Measurements from ENCODE around the gene NYAP1. TPM values are rescaled to one million over a fixed set of nuclear protein-coding genes. Genes with fewer than 3 reads are reported as not detected.

The NYAP1 gene
- total and polyA plus RNA-seq, 2 donors from 2014 or later: 0.41 to 0.69 TPM

GRCh38 chr7:100504887-100505611, 21.3 kb downstream of the NYAP1 start:
- H3K36me3 ChIP-seq (ENCODE audit: control insufficient read depth in 2 of 3, insufficient read depth in 3 of 3, low read length in 3 of 3): no peaks in the 10 kb centered on the region
- no peaks in the 10 kb centered on the region for H3K9me3 ChIP-seq (ENCODE audit: control insufficient read depth in 2 of 3, insufficient read depth in 1 of 3, low read length in 3 of 3)
- FAIRE-seq: no peak
- H3K27me3 ChIP-seq (ENCODE audit: control insufficient read depth, insufficient read depth, low read length): no peaks in the 10 kb centered on the region
- H3K4me3 ChIP-seq (ENCODE audit: low read length in 3 of 3): no peak overlapping the region
- intact Hi-C loops (cut with DNase I): no loop called here
- no peak overlapping the region for H3K27ac ChIP-seq (ENCODE audit: low read depth in 2 of 2, low read length in 2 of 2)
- TF ChIP-seq CTCF (IDR thresholded peaks at IDR 0.05; ENCODE audit: borderline replicate concordance, extremely low read depth, insufficient read depth): no peak
- DNase-seq: no peak
- no peak overlapping the region for H3K9ac ChIP-seq (ENCODE audit: low read length in 3 of 3)
- H3K4me1 ChIP-seq (ENCODE audit: control insufficient read depth in 2 of 3, insufficient read depth in 2 of 3, low read depth in 1 of 3, low read length in 3 of 3): no peaks in the 10 kb centered on the region

GRCh38 chr7:100506356-100506923, 22.7 kb downstream of the NYAP1 start:
- no peak for TF ChIP-seq CTCF (IDR thresholded peaks at IDR 0.05; ENCODE audit: borderline replicate concordance, extremely low read depth, insufficient read depth)

GRCh38 chr7:100509231-100509630, 25.5 kb downstream of the NYAP1 start:
- FAIRE-seq: no peak
- intact Hi-C loops (cut with DNase I): no loop called here
- no peak overlapping the region for H3K27ac ChIP-seq (ENCODE audit: low read depth in 2 of 2, low read length in 2 of 2)
- no peak overlapping the region for H3K9ac ChIP-seq (ENCODE audit: low read length in 3 of 3)
- TF ChIP-seq CTCF (IDR thresholded peaks at IDR 0.05; ENCODE audit: borderline replicate concordance, extremely low read depth, insufficient read depth): no peak
- no peaks in the 10 kb centered on the region for H3K36me3 ChIP-seq (ENCODE audit: control insufficient read depth in 2 of 3, insufficient read depth in 3 of 3, low read length in 3 of 3)
- no peaks in the 10 kb centered on the region for H3K4me1 ChIP-seq (ENCODE audit: control insufficient read depth in 2 of 3, insufficient read depth in 2 of 3, low read depth in 1 of 3, low read length in 3 of 3)
- DNase-seq: peak in 2 of 5 donors; percentile 63 to 81
- H3K9me3 ChIP-seq (ENCODE audit: control insufficient read depth in 2 of 3, insufficient read depth in 1 of 3, low read length in 3 of 3): no peaks in the 10 kb centered on the region
- H3K4me3 ChIP-seq (ENCODE audit: low read length in 3 of 3): no peak overlapping the region
- no peaks in the 10 kb centered on the region for H3K27me3 ChIP-seq (ENCODE audit: control insufficient read depth, insufficient read depth, low read length)

More at GRCh38 chr7:100506356-100506923, 22.7 kb downstream of the NYAP1 start:
- Histone ChIP-seq H3K4me1 (ENCODE audit: control insufficient read depth in 2 of 3, insufficient read depth in 2 of 3, low read depth in 1 of 3, low read length in 3 of 3) (no peaks in the 10 kb centered on the region), H3K9ac (ENCODE audit: low read length in 3 of 3) (no peak overlapping the region), H3K36me3 (ENCODE audit: control insufficient read depth in 2 of 3, insufficient read depth in 3 of 3, low read length in 3 of 3) (no peaks in the 10 kb centered on the region), H3K4me3 (ENCODE audit: low read length in 3 of 3) (no peak overlapping the region), H3K27me3 (ENCODE audit: control insufficient read depth, insufficient read depth, low read length) (no peaks in the 10 kb centered on the region), H3K9me3 (ENCODE audit: control insufficient read depth in 2 of 3, insufficient read depth in 1 of 3, low read length in 3 of 3) (no peaks in the 10 kb centered on the region), H3K27ac (ENCODE audit: low read depth in 2 of 2, low read length in 2 of 2) (no peak overlapping the region)
- intact Hi-C loops (cut with DNase I): no loop called here
- no peak for FAIRE-seq
- DNase-seq: no peak

All from kidney (tissue), 14 donors.